Stimulated activated CD8-positive, alpha-beta memory T cell treated with anti-CD3 and anti-CD28 coated beads, Interleukin-7, amount 100 ng/mL, for 24 hours (primary cell): Measurements from ENCODE around the gene GRB10.

ENCODE experiments used
- DNase-seq: peaks from one replicate; pipeline ENCODE4 v3.0.0-alpha.2; 2020; ENCODE audit warnings: low read depth

Gene GRB10

DNA sequence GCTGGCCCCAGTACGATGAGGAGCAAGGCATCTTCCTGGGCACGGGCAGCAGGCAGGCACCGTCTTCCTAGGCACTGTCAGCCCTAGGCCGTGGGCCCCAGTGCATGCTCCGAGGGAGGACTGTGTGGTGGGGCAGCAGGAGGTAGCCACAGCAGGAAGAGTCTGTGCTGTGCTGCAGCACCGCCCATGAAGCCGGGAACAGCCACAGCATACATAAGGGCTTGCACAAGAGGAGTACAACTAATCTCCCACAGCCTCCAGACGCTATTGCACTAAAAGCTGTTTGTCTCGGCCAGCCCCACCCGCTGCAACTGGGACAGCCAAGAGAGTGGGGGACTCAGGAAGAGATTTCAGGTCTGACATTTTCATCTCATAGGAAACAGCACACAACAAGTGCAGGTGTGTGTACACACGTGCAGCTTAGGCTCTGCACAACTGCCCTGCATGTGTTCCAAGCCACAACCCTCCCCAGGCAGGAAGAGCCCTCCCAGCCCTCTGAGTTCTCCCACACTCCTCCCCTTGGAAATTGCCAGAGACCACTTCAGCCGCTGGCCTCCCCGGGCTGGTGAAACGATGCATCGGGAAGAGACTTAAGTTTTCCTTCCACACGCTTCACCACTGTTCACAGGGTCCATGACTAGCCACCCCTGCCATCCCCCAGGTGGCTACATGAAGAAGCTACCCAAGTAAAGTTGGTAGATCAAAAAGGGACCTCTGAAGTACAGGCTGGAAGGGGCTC is 129.4 kb downstream of the GRB10 start:
- no peak for DNase-seq

- no peak for DNase-seq
These were observed 130.1 kb downstream of the GRB10 start for GRCh38 chr7:50652400-50653125.

- no peak for DNase-seq
These were observed 131.3 kb downstream of the GRB10 start for GRCh38 chr7:50651271-50651989.

GRCh38 chr7:50650057-50650664 is 132.5 kb downstream of the GRB10 start:
- no peak for DNase-seq

- no peak for DNase-seq
These were observed 133.3 kb downstream of the GRB10 start for GRCh38 chr7:50649259-50649885.

DNA sequence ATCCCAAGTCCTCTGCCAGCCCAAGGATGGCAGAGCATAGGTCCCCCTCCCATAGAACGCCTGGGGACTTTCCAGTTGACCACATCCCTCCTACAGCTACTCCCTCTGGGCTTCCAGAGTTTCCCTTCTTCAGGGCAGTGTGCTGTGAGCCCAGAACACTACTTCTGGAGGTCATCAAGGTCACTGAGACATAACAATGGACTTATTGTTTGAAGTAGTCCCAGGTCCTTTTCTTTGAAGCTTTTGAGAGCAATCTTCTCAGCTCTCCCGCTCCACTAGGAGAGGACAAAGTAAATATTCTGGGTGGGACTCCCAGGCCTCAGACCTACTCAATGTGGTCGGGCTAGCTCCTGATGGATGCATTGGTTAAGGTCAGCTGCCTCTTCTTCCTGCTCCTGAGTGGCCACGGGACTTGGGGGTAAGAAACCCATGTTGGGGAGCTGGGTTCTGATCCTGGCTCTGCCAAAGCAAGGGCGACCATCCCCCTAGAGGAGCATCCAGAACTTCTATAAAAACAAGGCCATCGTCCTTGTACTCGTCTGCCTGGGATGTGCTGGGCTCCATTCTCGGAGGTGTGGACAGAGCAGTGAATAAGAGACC is 134.0 kb downstream of the GRB10 start:
- DNase-seq = no peak

DNA sequence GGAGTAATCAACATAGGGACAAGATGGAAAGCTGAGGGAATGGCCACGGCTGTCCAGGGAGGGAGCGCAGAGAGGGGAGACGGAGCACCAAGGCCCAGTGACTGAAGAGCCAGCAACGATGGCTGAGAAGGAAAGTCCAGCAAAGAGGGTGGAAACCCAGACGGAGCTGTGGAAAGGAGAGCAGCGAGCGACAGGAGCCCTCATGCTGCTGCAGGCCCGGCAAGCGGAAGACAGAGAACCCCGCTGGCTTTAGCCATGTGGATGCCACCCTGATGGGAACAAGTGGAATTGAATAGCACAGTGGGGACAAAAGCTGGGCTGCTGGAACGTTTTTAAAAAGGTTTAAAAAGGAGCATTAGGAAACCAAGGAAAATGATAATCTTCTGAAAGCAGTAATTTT is 134.6 kb downstream of the GRB10 start:
- DNase-seq = no peak

- no peak for DNase-seq
These were observed 135.3 kb downstream of the GRB10 start for GRCh38 chr7:50647286-50647980.

- DNase-seq = no peak
These were observed 136.6 kb downstream of the GRB10 start for GRCh38 chr7:50646069-50646468.

DNA sequence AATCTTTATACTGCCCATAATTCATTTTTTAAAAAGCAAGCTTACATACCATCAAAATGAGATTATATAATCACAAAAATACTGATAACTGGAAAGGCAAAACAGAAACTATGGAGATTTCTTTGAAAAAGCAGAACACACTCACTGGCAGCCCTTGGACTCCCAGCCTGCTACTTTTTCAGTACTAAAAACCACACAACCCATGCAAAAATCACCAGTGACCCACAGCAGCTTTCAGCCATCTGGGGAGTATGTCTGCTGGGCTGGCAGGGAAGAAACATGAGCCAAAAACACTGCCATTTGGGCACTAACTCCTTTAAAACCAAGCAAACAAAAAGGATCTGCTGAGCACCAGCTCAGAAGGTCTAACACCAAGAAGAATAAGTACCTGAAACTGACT is 137.5 kb downstream of the GRB10 start:
- DNase-seq = no peak

GRCh38 chr7:50644586-50644985 is 138.1 kb downstream of the GRB10 start:
- no peak for DNase-seq

GRCh38 chr7:50644114-50644513 is 138.6 kb downstream of the GRB10 start:
- no peak for DNase-seq

GRCh38 chr7:50641442-50642405 is 141.0 kb downstream of the GRB10 start:
- DNase-seq = no peak

GRCh38 chr7:50640779-50641178 is 141.9 kb downstream of the GRB10 start:
- no peak for DNase-seq

DNA sequence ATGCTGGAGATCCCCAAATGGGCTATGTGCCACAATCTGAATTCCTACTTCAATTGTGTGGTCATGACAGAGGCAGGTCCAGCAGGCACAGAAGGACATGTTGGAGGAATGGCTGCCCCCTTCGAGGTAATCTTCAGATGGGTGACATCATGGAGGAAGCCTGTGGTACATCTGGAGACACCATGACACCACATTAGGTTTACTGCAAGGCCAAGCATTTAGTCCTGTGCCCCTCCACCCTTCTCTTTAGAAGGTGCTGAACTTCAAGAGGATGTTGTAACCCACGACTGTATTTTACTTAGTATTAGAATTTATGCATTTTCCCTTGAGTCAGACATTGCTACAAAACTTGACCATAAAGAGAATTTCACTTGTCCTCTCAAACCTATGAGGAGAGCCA is 142.4 kb downstream of the GRB10 start:
- no peak for DNase-seq

GRCh38 chr7:50637725-50638643 is 144.7 kb downstream of the GRB10 start:
- DNase-seq = no peak

- DNase-seq = no peak
These were observed 148.3 kb downstream of the GRB10 start for GRCh38 chr7:50634378-50634777.

- DNase-seq = no peak
These were observed 149.3 kb downstream of the GRB10 start for GRCh38 chr7:50633414-50633710.
